K562 (cell line): ENCODE measurements around the gene PPP1R14B. TPM values are rescaled to one million over a fixed set of nuclear protein-coding genes. Genes with fewer than 3 reads are reported as not detected.

ENCODE experiments used
- CTBP1 ChIP-seq: fragments of 450-650 bp; IDR thresholded peaks from 2 replicates; pipeline ENCODE4 v1.6.1; 2016; ENCODE audit warnings: borderline replicate concordance
- ELK3 ChIP-seq: fragments of 450-650 bp; formaldehyde crosslinking; IDR thresholded peaks from 2 replicates; pipeline ENCODE4 v1.4.0; 2020; ENCODE audit warnings: mild to moderate bottlenecking
- FOXA3 ChIP-seq, 2 experiments: fragments of 450-650 bp in 1 of 2; sonication (generic) in 1 of 2; formaldehyde crosslinking; IDR thresholded peaks in 1 of 2; conservative IDR thresholded peaks in 1 of 2; 2 replicates each; pipeline versions ENCODE4 v1.4.0 to v1.8.0; 2020 to 2022; ENCODE audit warnings: mild to moderate bottlenecking in 2 of 2, missing genetic modification reagents in 1 of 2
- POLR2AphosphoS2 ChIP-seq: IDR thresholded peaks from 2 replicates; pipeline ENCODE4 v1.6.1; 2012; ENCODE audit warnings: low read length, improper control_type of control experiment
- RBM15 ChIP-seq: fragments of 200-400 bp; formaldehyde crosslinking; IDR thresholded peaks from 2 replicates; pipeline ENCODE4 v1.6.1; 2018; ENCODE audit warnings: mild to moderate bottlenecking, low read length, moderate library complexity; ENCODE audit not compliant: insufficient read depth
- SMARCA4 ChIP-seq: fragments of 450-650 bp; IDR thresholded peaks from 2 replicates; pipeline ENCODE4 v1.6.1; 2016
- SRF ChIP-seq, 2 experiments: fragments of 250-450, 450-650 bp in 1 of 2; sonication (Bioruptor Pico) in 1 of 2; sonication (generic) in 1 of 2; formaldehyde crosslinking; IDR thresholded peaks; 2 replicates each; pipeline versions ENCODE4 v1.5.0 to v1.5.1; 2020 to 2022; ENCODE audit warnings: mild to moderate bottlenecking in 1 of 2, missing genetic modification reagents in 1 of 2
- ZBTB40 ChIP-seq, 2 experiments: fragments of 450-650 bp in 1 of 2; sonication (generic) in 1 of 2; formaldehyde crosslinking in 1 of 2; IDR thresholded peaks; 2 replicates each; pipeline versions ENCODE4 v1.7.1 to v1.9.0; 2016 to 2022; ENCODE audit warnings: inconsistent platforms in 1 of 2, mild to moderate bottlenecking in 1 of 2, missing genetic modification reagents in 1 of 2
- ZNF184 ChIP-seq: sonication (generic); formaldehyde crosslinking; IDR thresholded peaks from 2 replicates; pipeline ENCODE4 v1.5.0; 2020; ENCODE audit warnings: missing genetic modification reagents
- ZZZ3 ChIP-seq: fragments of 450-650 bp; IDR thresholded peaks from 2 replicates; pipeline ENCODE4 v1.6.1; 2016; ENCODE audit warnings: antibody characterized with exemption, mild to moderate bottlenecking, moderate library complexity
- polyA plus RNA-seq, 8 experiments: library from polyadenylated mRNA; depleted of rRNA in 4 of 8; stranded (reverse) in 5 of 8; unstranded in 3 of 8; fragments of >200 nt; fragmentation: Nextera tagmentation in 2 of 8; fragmentation: Illumina TruSeq in 1 of 8; extraction: Ambion mirVana in 2 of 8; extraction: Trizol in 1 of 8; gene quantifications; 2 replicates each; pipeline versions ENCODE4 v1.2.1 to v1.2.3, GENCODE V29; 2011 to 2014; ENCODE audit warnings: inconsistent platforms in 1 of 8, missing spikeins in 1 of 8
- total RNA-seq, 7 experiments: library from RNA; depleted of rRNA in 6 of 7; stranded (reverse); fragments of >200 nt in 6 of 7; fragmentation: Illumina TruSeq in 2 of 7; extraction: Trizol in 2 of 7; gene quantifications; 2 replicates each; pipeline versions ENCODE4 v1.2.1 to v1.2.3, GENCODE V29; 2011 to 2021; ENCODE audit warnings: low replicate concordance in 1 of 7
- TF ChIP-seq, protein P1 (sequence below): sonication (generic); formaldehyde crosslinking; IDR thresholded peaks from 2 replicates; pipeline ENCODE4 v1.8.0; 2023; ENCODE audit warnings: mild to moderate bottlenecking, missing genetic modification reagents

Gene PPP1R14B
- total and polyA plus RNA-seq, 9 of the 15 experiments (the other 6 are each of a cell fraction or from before 2014, with no cell fraction given), result 7.7 to 566 (median 212) TPM

DNA sequence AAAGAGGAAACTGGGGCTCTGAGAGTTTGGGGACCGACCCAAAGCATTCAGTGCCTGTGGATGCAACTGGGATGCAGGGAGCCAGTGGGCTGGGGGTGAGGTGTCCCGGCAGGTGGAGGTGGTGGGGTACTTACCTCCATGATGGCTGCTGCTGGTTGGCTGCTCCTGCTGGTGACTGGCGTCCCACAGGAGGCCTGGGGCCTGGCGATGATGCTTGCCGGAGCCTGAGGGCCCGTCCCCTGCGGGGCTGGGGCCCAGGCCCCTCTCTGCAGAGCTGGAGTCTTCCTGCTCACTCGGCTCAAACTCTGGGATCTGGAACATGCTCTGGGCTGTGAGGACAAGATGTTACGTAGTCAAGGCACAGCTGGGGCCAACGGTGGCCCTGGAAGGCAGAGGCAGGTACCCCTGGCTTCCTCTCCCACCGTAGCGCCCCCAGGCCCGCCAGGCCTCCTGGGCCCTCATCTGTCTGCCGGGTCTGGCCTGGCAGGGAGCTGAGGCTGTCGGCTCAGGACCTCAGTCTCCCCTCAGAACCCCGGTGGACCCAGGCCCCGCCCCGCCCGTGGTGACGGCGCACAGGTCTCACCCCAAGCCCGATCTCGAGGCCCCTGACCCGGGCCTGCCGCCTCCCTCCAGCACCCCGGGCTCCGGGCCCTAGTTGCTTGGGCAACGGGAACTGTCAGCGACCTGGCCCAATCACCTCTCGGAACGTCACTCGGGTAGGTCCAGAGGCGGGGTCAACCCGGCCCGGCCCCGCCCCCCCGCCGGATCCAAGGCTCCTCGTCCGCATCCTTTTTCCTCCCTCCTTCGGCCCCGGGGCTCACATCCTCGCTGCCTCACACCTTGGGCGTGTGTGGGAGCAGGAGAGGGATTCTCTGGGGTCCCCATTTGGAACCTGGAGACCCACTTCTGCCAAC lies 37.6 kb upstream of the PPP1R14B start, which contains the start of gene BAD (continued):
- TF ChIP-seq, protein P1, sequence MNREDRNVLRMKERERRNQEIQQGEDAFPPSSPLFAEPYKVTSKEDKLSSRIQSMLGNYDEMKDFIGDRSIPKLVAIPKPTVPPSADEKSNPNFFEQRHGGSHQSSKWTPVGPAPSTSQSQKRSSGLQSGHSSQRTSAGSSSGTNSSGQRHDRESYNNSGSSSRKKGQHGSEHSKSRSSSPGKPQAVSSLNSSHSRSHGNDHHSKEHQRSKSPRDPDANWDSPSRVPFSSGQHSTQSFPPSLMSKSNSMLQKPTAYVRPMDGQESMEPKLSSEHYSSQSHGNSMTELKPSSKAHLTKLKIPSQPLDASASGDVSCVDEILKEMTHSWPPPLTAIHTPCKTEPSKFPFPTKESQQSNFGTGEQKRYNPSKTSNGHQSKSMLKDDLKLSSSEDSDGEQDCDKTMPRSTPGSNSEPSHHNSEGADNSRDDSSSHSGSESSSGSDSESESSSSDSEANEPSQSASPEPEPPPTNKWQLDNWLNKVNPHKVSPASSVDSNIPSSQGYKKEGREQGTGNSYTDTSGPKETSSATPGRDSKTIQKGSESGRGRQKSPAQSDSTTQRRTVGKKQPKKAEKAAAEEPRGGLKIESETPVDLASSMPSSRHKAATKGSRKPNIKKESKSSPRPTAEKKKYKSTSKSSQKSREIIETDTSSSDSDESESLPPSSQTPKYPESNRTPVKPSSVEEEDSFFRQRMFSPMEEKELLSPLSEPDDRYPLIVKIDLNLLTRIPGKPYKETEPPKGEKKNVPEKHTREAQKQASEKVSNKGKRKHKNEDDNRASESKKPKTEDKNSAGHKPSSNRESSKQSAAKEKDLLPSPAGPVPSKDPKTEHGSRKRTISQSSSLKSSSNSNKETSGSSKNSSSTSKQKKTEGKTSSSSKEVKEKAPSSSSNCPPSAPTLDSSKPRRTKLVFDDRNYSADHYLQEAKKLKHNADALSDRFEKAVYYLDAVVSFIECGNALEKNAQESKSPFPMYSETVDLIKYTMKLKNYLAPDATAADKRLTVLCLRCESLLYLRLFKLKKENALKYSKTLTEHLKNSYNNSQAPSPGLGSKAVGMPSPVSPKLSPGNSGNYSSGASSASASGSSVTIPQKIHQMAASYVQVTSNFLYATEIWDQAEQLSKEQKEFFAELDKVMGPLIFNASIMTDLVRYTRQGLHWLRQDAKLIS (CRISPR knock-in tag), result 0 out of 2 replicates have a peak, but pooled peaks have one; percentile 42
- TF ChIP-seq SMARCA4 (no peak), SRF (CRISPR knock-in tag; IDR thresholded peaks at IDR 0.05) (peak in 1 of 2 experiments; percentile 43; a peak in 1 of 4 replicates), ELK3 (CRISPR knock-in tag) (no peak), ZBTB40 (IDR thresholded peaks at IDR 0.05) (peak; percentile 63), ZBTB40 (CRISPR knock-in tag; IDR thresholded peaks at IDR 0.05) (no peak), ZNF184 (no peak), POLR2AphosphoS2 (0 out of 2 replicates have a peak, but pooled peaks have one; percentile 5), CTBP1 (no peak), RBM15 (no peak), FOXA3 (CRISPR knock-in tag; conservative IDR thresholded peaks at IDR 0.05 in 1 of 2, IDR thresholded peaks at IDR 0.05 in 1 of 2) (no peak), ZZZ3 (no peak)
